ENCODE data around the gene KCND3.

- TF ChIP-seq CTCF (IDR thresholded peaks at IDR 0.05) (no peak), POLR2A (IDR thresholded peaks at IDR 0.05) (no peak)
These were observed 154.5 kb downstream of the KCND3 start for GRCh38 chr1:111834956-111835355.

Data from lower leg skin (tissue), 3 donors.